K562 (cell line): Measurements from ENCODE around the gene SIAE. TPM values are rescaled to one million over a fixed set of nuclear protein-coding genes. Genes with fewer than 3 reads are reported as not detected.

Experiments used
- ATF4 ChIP-seq: fragments of 450-650 bp; formaldehyde crosslinking; IDR thresholded peaks from 2 replicates; pipeline ENCODE4 v1.4.0; 2022; ENCODE audit warnings: mild to moderate bottlenecking, moderate library complexity
- CEBPG ChIP-seq, 3 experiments: fragments of 200-800 bp in 1 of 3; sonication (Bioruptor generic) in 1 of 3; sonication (generic) in 1 of 3; formaldehyde crosslinking in 1 of 3; IDR thresholded peaks in 2 of 3; conservative IDR thresholded peaks in 1 of 3; 2 replicates each; pipeline versions ENCODE4 v1.6.1 to v1.8.0; 2016 to 2022; ENCODE audit warnings: missing compliant biosample characterization in 2 of 3, missing genetic modification characterization in 2 of 3, mild to moderate bottlenecking in 1 of 3, missing genetic modification reagents in 1 of 3
- CREM ChIP-seq: IDR thresholded peaks from 2 replicates; pipeline ENCODE4 v1.6.1; 2014; ENCODE audit warnings: antibody characterized with exemption, low read depth
- DDX20 ChIP-seq: fragments of 450-650 bp; IDR thresholded peaks from 2 replicates; pipeline ENCODE4 v1.6.1; 2016; ENCODE audit warnings: missing genetic modification characterization, low read depth, mild to moderate bottlenecking, missing compliant biosample characterization, moderate library complexity
- ELF1 ChIP-seq: fragments of 200-800 bp; sonication (Bioruptor generic); IDR thresholded peaks from 2 replicates; pipeline ENCODE4 v1.6.1; 2016; ENCODE audit warnings: missing genetic modification characterization, missing compliant biosample characterization
- ELF2 ChIP-seq: fragments of 250-450 bp; sonication (Bioruptor Pico); IDR thresholded peaks from 2 replicates; pipeline ENCODE4 v1.5.0; 2021; ENCODE audit warnings: mild to moderate bottlenecking
- FOS ChIP-seq: IDR thresholded peaks from 3 replicates; pipeline ENCODE4 v1.6.1; 2011; ENCODE audit not compliant: insufficient read length; ENCODE audit errors: extremely low read depth
- HDAC6 ChIP-seq: IDR thresholded peaks from 2 replicates; pipeline ENCODE4 v1.6.1; 2012; ENCODE audit warnings: low read depth, mild to moderate bottlenecking, control low read depth, inconsistent platforms, low read length, moderate library complexity
- HNRNPL ChIP-seq: fragments of 200-400 bp; formaldehyde crosslinking; IDR thresholded peaks from 2 replicates; pipeline ENCODE4 v1.6.1; 2017; ENCODE audit warnings: low read depth, mild to moderate bottlenecking, low read length
- IRF2 ChIP-seq: sonication (generic); formaldehyde crosslinking; IDR thresholded peaks from 2 replicates; pipeline ENCODE4 v1.8.1; 2022; ENCODE audit warnings: mild to moderate bottlenecking, missing genetic modification reagents
- LCOR ChIP-seq: sonication (generic); formaldehyde crosslinking; IDR thresholded peaks from 2 replicates; pipeline ENCODE4 v1.8.0; 2022; ENCODE audit warnings: mild to moderate bottlenecking, missing genetic modification reagents
- MYC ChIP-seq, 2 experiments: fragments of 250-450 bp in 1 of 2; sonication (Bioruptor Pico) in 1 of 2; IDR thresholded peaks; 2 replicates each; pipeline versions ENCODE4 v1.5.1 to v1.6.1; 2012 to 2021; ENCODE audit warnings: low read depth in 2 of 2, borderline replicate concordance in 1 of 2, improper control_type of control experiment in 1 of 2, low read length in 1 of 2, mild to moderate bottlenecking in 1 of 2, moderate library complexity in 1 of 2
- NFATC3 ChIP-seq: fragments of 450-650 bp; IDR thresholded peaks from 2 replicates; pipeline ENCODE4 v1.6.1; 2017; ENCODE audit warnings: mild to moderate bottlenecking
- NR2C2 ChIP-seq, 2 experiments: fragments of 200-800 bp in 1 of 2; sonication (Bioruptor generic) in 1 of 2; sonication (generic) in 1 of 2; formaldehyde crosslinking in 1 of 2; IDR thresholded peaks; 2 replicates each; pipeline versions ENCODE4 v1.6.1 to v1.8.0; 2016 to 2022; ENCODE audit warnings: mild to moderate bottlenecking in 1 of 2, missing compliant biosample characterization in 1 of 2, missing genetic modification characterization in 1 of 2, missing genetic modification reagents in 1 of 2
- POLR2H ChIP-seq: IDR thresholded peaks from 2 replicates; pipeline ENCODE4 v1.6.1; 2016; ENCODE audit warnings: missing genetic modification characterization, low read depth, mild to moderate bottlenecking, control low read depth, missing compliant biosample characterization, moderate library complexity
- PURB ChIP-seq: sonication (generic); formaldehyde crosslinking; IDR thresholded peaks from 2 replicates; pipeline ENCODE4 v1.9.0; 2021; ENCODE audit warnings: low read depth, mild to moderate bottlenecking, missing genetic modification reagents
- RBM39 ChIP-seq: fragments of 200-400 bp; formaldehyde crosslinking; optimal IDR thresholded peaks from 2 replicates; pipeline ENCODE3; 2018; ENCODE audit warnings: low read depth, low read length
- SMARCE1 ChIP-seq: fragments of 450-650 bp; IDR thresholded peaks from 2 replicates; pipeline ENCODE4 v1.7.1; 2016; ENCODE audit warnings: mild to moderate bottlenecking
- SOX6 ChIP-seq: fragments of 450-650 bp; IDR thresholded peaks from 2 replicates; pipeline ENCODE4 v1.6.1; 2014; ENCODE audit warnings: mild to moderate bottlenecking
- TBP ChIP-seq: optimal IDR thresholded peaks from 2 replicates; pipeline ENCODE3; 2011; ENCODE audit warnings: low read depth, low read length, improper control_type of control experiment
- TCF7 ChIP-seq: sonication (generic); IDR thresholded peaks from 2 replicates; pipeline ENCODE4 v1.6.1; 2016; ENCODE audit warnings: antibody characterized with exemption, borderline replicate concordance
- ZBTB17 ChIP-seq: fragments of 450-650 bp; formaldehyde crosslinking; IDR thresholded peaks from 2 replicates; pipeline ENCODE4 v1.4.0; 2020; ENCODE audit warnings: mild to moderate bottlenecking
- ZBTB7A ChIP-seq: IDR thresholded peaks from 2 replicates; pipeline ENCODE4 v1.6.1; 2011; ENCODE audit warnings: low read depth, mild to moderate bottlenecking, low read length, moderate library complexity, borderline replicate concordance; ENCODE audit not compliant: control insufficient read depth
- ZFP30 ChIP-seq: fragments of 250-450 bp; sonication (Bioruptor Pico); IDR thresholded peaks from 2 replicates; pipeline ENCODE4 v1.8.0; 2022; ENCODE audit warnings: moderate library complexity, mild to moderate bottlenecking, inconsistent platforms, borderline replicate concordance
- ZNF253 ChIP-seq: fragments of 250-450 bp; sonication (Bioruptor Pico); conservative IDR thresholded peaks from 2 replicates; pipeline ENCODE4 v1.6.1; 2021; ENCODE audit warnings: mild to moderate bottlenecking
- ZNF263 ChIP-seq: sonication (generic); formaldehyde crosslinking; IDR thresholded peaks from 2 replicates; pipeline ENCODE4 v1.8.0; 2022; ENCODE audit warnings: mild to moderate bottlenecking, missing genetic modification reagents, borderline replicate concordance
- ZNF274 ChIP-seq: IDR thresholded peaks from 2 replicates; pipeline ENCODE4 v1.6.1; 2011; ENCODE audit warnings: low read depth, mild to moderate bottlenecking, low read length, moderate library complexity, borderline replicate concordance
- ZNF584 ChIP-seq: fragments of 200-800 bp; sonication (Bioruptor generic); IDR thresholded peaks from 2 replicates; pipeline ENCODE4 v1.6.1; 2016; ENCODE audit warnings: low read depth, mild to moderate bottlenecking, missing genetic modification characterization, missing compliant biosample characterization
- ZSCAN29 ChIP-seq: fragments of 450-650 bp; IDR thresholded peaks from 2 replicates; pipeline ENCODE4 v1.6.1; 2017
- polyA plus RNA-seq, 8 experiments: library from polyadenylated mRNA; depleted of rRNA in 4 of 8; stranded (reverse) in 5 of 8; unstranded in 3 of 8; fragments of >200 nt; fragmentation: Nextera tagmentation in 2 of 8; fragmentation: Illumina TruSeq in 1 of 8; extraction: Ambion mirVana in 2 of 8; extraction: Trizol in 1 of 8; gene quantifications; 2 replicates each; pipeline versions ENCODE4 v1.2.1 to v1.2.3, GENCODE V29; 2011 to 2014; ENCODE audit warnings: inconsistent platforms in 1 of 8, missing spikeins in 1 of 8
- total RNA-seq, 7 experiments: library from RNA; depleted of rRNA in 6 of 7; stranded (reverse); fragments of >200 nt in 6 of 7; fragmentation: Illumina TruSeq in 2 of 7; extraction: Trizol in 2 of 7; gene quantifications; 2 replicates each; pipeline versions ENCODE4 v1.2.1 to v1.2.3, GENCODE V29; 2011 to 2021; ENCODE audit warnings: low replicate concordance in 1 of 7

SIAE gene
- total and polyA plus RNA-seq, 9 of the 15 experiments (the other 6 are each of a cell fraction or from before 2014, with no cell fraction given): 0.89 to 9.6 (median 3.7) TPM

- TF ChIP-seq FOS (no peak), ELF1 (tag) (peak; percentile 46), POLR2H (tag) (peak; percentile 90), MYC (IDR thresholded peaks at IDR 0.05; ENCODE audit: low read depth, low read length) (no peak; the same call in 1 of the 2 replicates), MYC (CRISPR knock-in tag; IDR thresholded peaks at IDR 0.05; ENCODE audit: borderline replicate concordance, low read depth) (no peak), HDAC6 (no peak), CEBPG (CRISPR knock-in tag; IDR thresholded peaks at IDR 0.05) (no peak; the same call in 1 of the 2 replicates), CEBPG (tag; conservative IDR thresholded peaks at IDR 0.05 in 1 of 2, IDR thresholded peaks at IDR 0.05 in 1 of 2) (peak in 1 of 2 experiments; percentile 80; a peak in 2 of 4 replicates), IRF2 (CRISPR knock-in tag) (no peak), ELF2 (CRISPR knock-in tag) (no peak), ZNF584 (CRISPR knock-in tag) (peak; percentile 15), NFATC3 (no peak), ZBTB7A (no peak), TBP (no peak), HNRNPL (no peak), NR2C2 (CRISPR knock-in tag; IDR thresholded peaks at IDR 0.05) (no peak), NR2C2 (tag; IDR thresholded peaks at IDR 0.05) (peak; percentile 68), LCOR (no peak), SOX6 (peak; percentile 95), ZNF274 (no peak), ZFP30 (no peak), SMARCE1 (0 out of 2 replicates have a peak, but pooled peaks have one; percentile 15), ZNF253 (CRISPR knock-in tag) (no peak), ZBTB17 (CRISPR knock-in tag) (no peak), ZNF263 (CRISPR knock-in tag) (no peak), ZSCAN29 (no peak), CREM (0 out of 2 replicates have a peak, but pooled peaks have one; percentile 21), ATF4 (CRISPR knock-in tag) (peak; percentile 68; the same call in 1 of the 2 replicates), TCF7 (no peak), DDX20 (peak; percentile 40; the same call in 1 of the 2 replicates), RBM39 (no peak), PURB (CRISPR knock-in tag) (no peak)
These were observed 29.7 kb downstream of the SIAE start (continued) for GRCh38 chr11:124643605-124644425.
